PC-3 (cell line): ENCODE results near the gene TESK2. TPM values are rescaled to one million over a fixed set of nuclear protein-coding genes. Genes with fewer than 3 reads are reported as not detected.

Source experiments
- ATAC-seq: fragments of 200-7000 bp; cut with Tn5 transposase; 2 replicates; pipeline ENCODE4 v1.9.1; 2020; ENCODE audit warnings: mild to moderate bottlenecking, moderate library complexity
- BruUV-seq: library from RNA; stranded (reverse); fragments of 400-500 nt; replicated peaks from 2 replicates; lab custom pipeline; 2021; lab: Mats Ljungman, UMichigan
- CTCF ChIA-PET: fragments of 300-600 bp; sonication (Branson Sonifier 250); formaldehyde crosslinking; loops from one replicate; lab custom pipeline; 2022; ENCODE audit warnings: antibody characterized with exemption; lab: Charles Lee
- POLR2A ChIA-PET: fragments of 300-600 bp; sonication (Branson Sonifier 250); formaldehyde crosslinking; loops from one replicate; lab custom pipeline; 2022; ENCODE audit warnings: antibody characterized with exemption; ENCODE audit not compliant: unreplicated experiment; lab: Charles Lee
- DNase-seq: peaks from one replicate; pipeline ENCODE4 v3.0.0-alpha.2; 2015
- H2AFZ ChIP-seq: fragments of 300-600 bp; sonication (generic); 2 replicates; pipeline ENCODE4 v1.6.0; 2016; ENCODE audit warnings: antibody characterized with exemption, low read length
- H3F3A ChIP-seq: fragments of 300-600 bp; sonication (generic); one replicate; pipeline ENCODE4 v1.6.0; 2017; ENCODE audit warnings: antibody characterized with exemption, low read length, control low read depth, mild to moderate bottlenecking; ENCODE audit not compliant: unreplicated experiment
- H3K27ac ChIP-seq: fragments of 300-600 bp; sonication (generic); 2 replicates; pipeline ENCODE4 v1.5.1; 2016; ENCODE audit warnings: mild to moderate bottlenecking, low read length
- H3K27me3 ChIP-seq: fragments of 300-600 bp; sonication (generic); 2 replicates; pipeline ENCODE4 v1.6.1; 2016; ENCODE audit warnings: low read length, mixed read lengths
- H3K36me3 ChIP-seq: fragments of 300-600 bp; sonication (generic); 2 replicates; pipeline ENCODE4 v1.6.1; 2016; ENCODE audit warnings: low read depth, mixed run types, low read length, mixed read lengths
- H3K4me1 ChIP-seq: fragments of 300-600 bp; sonication (generic); 2 replicates; pipeline ENCODE4 v1.5.1; 2016; ENCODE audit warnings: low read length; ENCODE audit not compliant: insufficient read depth
- H3K4me2 ChIP-seq: fragments of 300-600 bp; sonication (generic); 2 replicates; pipeline ENCODE4 v1.6.0; 2016; ENCODE audit warnings: low read length
- H3K4me3 ChIP-seq: fragments of 300-600 bp; sonication (generic); 2 replicates; pipeline ENCODE4 v1.5.1; 2016; ENCODE audit warnings: mild to moderate bottlenecking, low read length, mixed read lengths
- H3K79me2 ChIP-seq: fragments of 300-600 bp; sonication (generic); 2 replicates; pipeline ENCODE4 v1.6.1; 2017; ENCODE audit warnings: low read length, mixed read lengths
- H3K9ac ChIP-seq: fragments of 300-600 bp; sonication (generic); 2 replicates; pipeline ENCODE4 v1.6.0; 2016; ENCODE audit warnings: mild to moderate bottlenecking, low read length
- H3K9me2 ChIP-seq: fragments of 300-600 bp; sonication (generic); replicated peaks from 2 replicates; pipeline ENCODE4 v1.6.1; 2016; ENCODE audit warnings: mixed run types, low read length, mixed read lengths
- H3K9me3 ChIP-seq: fragments of 300-600 bp; sonication (generic); 2 replicates; pipeline ENCODE4 v1.6.1; 2016; ENCODE audit warnings: low read length, mixed read lengths
- H4K20me1 ChIP-seq: fragments of 300-600 bp; sonication (generic); 2 replicates; pipeline ENCODE4 v1.6.1; 2016; ENCODE audit warnings: low read length, mixed read lengths
- EZH2 ChIP-seq: fragments of 300-600 bp; sonication (generic); IDR thresholded peaks from one replicate; pipeline ENCODE4 v1.6.1; 2017; ENCODE audit warnings: antibody characterized with exemption, mild to moderate bottlenecking, low read length; ENCODE audit not compliant: unreplicated experiment
- EZH2phosphoT487 ChIP-seq: fragments of 300-600 bp; sonication (generic); IDR thresholded peaks from 2 replicates; pipeline ENCODE4 v1.6.1; 2018; ENCODE audit warnings: mild to moderate bottlenecking, antibody characterized with exemption, low read length, borderline replicate concordance
- intact Hi-C: fragments of 100-400 bp; cut with micrococcal nuclease; formaldehyde crosslinking; loops from 2 replicates; pipeline ENCODE4 v1.9.0; 2023
- total RNA-seq: library from RNA; depleted of rRNA; stranded (reverse); fragments of >200 nt; gene quantifications from 2 replicates; pipeline ENCODE4 v1.2.3, GENCODE V29; 2014
- TF ChIP-seq, protein P1 (sequence below): fragments of 300-600 bp; sonication (generic); conservative IDR thresholded peaks from 2 replicates; pipeline ENCODE4 v1.5.1; 2017; ENCODE audit warnings: antibody characterized with exemption, low read depth, mild to moderate bottlenecking, low read length

The TESK2 gene
- total RNA-seq, 1 experiment from 2014 or later = 6.0 TPM

GRCh38 chr1:45535988-45536766, 45.2 kb upstream of the TESK2 start:
- Histone ChIP-seq H3K4me3 (no peak overlapping the region), H3K36me3 (no peaks in the 10 kb centered on the region), H3K9me2 (no peaks in the 10 kb centered on the region), H2AFZ (no peak overlapping the region), H3K79me2 (no peaks in the 10 kb centered on the region), H3K4me1 (peaks cover 17% of the 10 kb centered on the region), H3K4me2 (peak overlapping the region; percentile 46), H3K27ac (no peak overlapping the region), H3K9me3 (no peaks in the 10 kb centered on the region), H3F3A (no peaks in the 10 kb centered on the region), H3K27me3 (no peaks in the 10 kb centered on the region), H4K20me1 (no peaks in the 10 kb centered on the region), H3K9ac (no peak overlapping the region)
- DNase-seq = peak; percentile 54
- ChIA-PET POLR2A (no interaction called here), CTCF (no interaction called here)
- ATAC-seq = peak; percentile 91
- TF ChIP-seq EZH2 = no peak
- TF ChIP-seq, protein P1, sequence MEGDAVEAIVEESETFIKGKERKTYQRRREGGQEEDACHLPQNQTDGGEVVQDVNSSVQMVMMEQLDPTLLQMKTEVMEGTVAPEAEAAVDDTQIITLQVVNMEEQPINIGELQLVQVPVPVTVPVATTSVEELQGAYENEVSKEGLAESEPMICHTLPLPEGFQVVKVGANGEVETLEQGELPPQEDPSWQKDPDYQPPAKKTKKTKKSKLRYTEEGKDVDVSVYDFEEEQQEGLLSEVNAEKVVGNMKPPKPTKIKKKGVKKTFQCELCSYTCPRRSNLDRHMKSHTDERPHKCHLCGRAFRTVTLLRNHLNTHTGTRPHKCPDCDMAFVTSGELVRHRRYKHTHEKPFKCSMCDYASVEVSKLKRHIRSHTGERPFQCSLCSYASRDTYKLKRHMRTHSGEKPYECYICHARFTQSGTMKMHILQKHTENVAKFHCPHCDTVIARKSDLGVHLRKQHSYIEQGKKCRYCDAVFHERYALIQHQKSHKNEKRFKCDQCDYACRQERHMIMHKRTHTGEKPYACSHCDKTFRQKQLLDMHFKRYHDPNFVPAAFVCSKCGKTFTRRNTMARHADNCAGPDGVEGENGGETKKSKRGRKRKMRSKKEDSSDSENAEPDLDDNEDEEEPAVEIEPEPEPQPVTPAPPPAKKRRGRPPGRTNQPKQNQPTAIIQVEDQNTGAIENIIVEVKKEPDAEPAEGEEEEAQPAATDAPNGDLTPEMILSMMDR = no peak
- intact Hi-C loops = no loop called here
- no TSS peak for BruUV-seq

DNA sequence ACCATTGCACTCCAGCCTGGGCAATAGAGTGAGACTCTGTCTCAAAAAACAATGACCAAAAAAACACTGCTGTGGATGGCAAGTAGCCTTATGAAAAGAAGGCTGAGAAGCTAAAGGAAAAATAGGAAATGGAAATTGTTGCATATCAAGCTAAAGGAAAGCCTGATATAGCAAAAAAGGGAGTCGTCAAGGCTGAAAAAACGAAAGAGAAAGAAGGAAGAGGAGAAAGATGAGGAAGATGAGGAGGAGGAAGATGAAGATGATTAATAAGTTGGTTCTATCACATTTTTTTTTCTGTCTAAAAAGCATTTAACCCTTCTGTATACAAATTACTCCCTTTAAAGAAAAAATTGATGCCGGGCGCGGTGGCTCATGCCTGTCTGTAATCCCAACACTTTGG, 40.9 kb upstream of the TESK2 start:
- intact Hi-C loops = no loop called here
- ATAC-seq (no peak), DNase-seq (no peak)
- Histone ChIP-seq H3K9ac (no peak overlapping the region), H3K27ac (no peak overlapping the region), H3K9me2 (no peaks in the 10 kb centered on the region), H3F3A (no peaks in the 10 kb centered on the region), H4K20me1 (no peaks in the 10 kb centered on the region), H3K4me3 (no peak overlapping the region), H3K4me2 (no peak overlapping the region), H3K4me1 (peaks cover 14% of the 10 kb centered on the region), H3K27me3 (no peaks in the 10 kb centered on the region), H3K9me3 (no peaks in the 10 kb centered on the region), H2AFZ (no peak overlapping the region), H3K36me3 (no peaks in the 10 kb centered on the region), H3K79me2 (no peaks in the 10 kb centered on the region)
- ChIA-PET POLR2A (interaction anchor here (0.6 kb wide), 1 partner anchor 51 kb away, joined by 4 read pairs; no protein-coding TSS in a partner anchor), CTCF (no interaction called here)
- TF ChIP-seq EZH2phosphoT487 = no peak
- no peak for TF ChIP-seq EZH2
- TF ChIP-seq, protein P1 = no peak
- no TSS peak for BruUV-seq

DNA sequence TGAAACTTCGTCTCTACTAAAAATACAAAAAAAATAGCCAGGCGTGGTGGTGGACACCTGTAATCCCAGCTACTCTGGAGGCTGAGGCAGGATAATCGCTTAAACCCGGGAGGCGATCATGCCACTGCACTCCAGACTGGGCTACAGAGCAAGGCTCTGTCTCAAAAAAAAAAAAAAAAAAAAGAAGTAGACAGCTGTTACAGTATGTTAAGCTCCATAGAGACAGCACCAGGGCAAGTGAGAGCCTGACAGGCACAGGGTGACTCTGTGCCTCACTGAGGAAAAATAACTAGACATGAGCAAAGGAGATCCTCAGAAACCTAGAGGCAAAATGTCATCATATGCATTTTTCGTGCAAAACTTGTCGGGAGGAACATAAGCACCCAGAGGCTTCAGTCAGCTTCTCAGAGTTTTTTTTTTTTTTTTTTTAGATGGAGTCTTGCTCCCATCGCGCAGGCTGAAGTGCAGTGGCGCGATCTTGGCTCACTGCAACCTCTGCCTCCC, 39.7 kb upstream of the TESK2 start:
- Histone ChIP-seq H2AFZ (no peak overlapping the region), H3K36me3 (no peaks in the 10 kb centered on the region), H3K4me3 (no peak overlapping the region), H3K9ac (no peak overlapping the region), H3K9me3 (no peaks in the 10 kb centered on the region), H3F3A (no peaks in the 10 kb centered on the region), H3K27ac (no peak overlapping the region), H3K4me2 (no peak overlapping the region), H3K79me2 (no peaks in the 10 kb centered on the region), H3K27me3 (no peaks in the 10 kb centered on the region), H3K4me1 (peaks cover 8% of the 10 kb centered on the region), H3K9me2 (no peaks in the 10 kb centered on the region), H4K20me1 (no peaks in the 10 kb centered on the region)
- POLR2A ChIA-PET = interaction anchor here (0.6 kb wide), 1 partner anchor 55 kb away, joined by 5 read pairs; no protein-coding TSS in a partner anchor
- BruUV-seq = no TSS peak
- no peak for DNase-seq
- intact Hi-C loops = no loop called here
- no peak for ATAC-seq
- CTCF ChIA-PET = no interaction called here
- no peak for TF ChIP-seq EZH2phosphoT487
- TF ChIP-seq, protein P1 = no peak
- TF ChIP-seq EZH2 = no peak
